Bronchial epithelial cell (primary cell): ENCODE results near the gene TMEM120B. TPM values are rescaled to one million over a fixed set of nuclear protein-coding genes. Genes with fewer than 3 reads are reported as not detected.

ENCODE experiments used
- DNase-seq: peaks from one replicate; pipeline ENCODE4 v3.0.0-alpha.2; 2010; ENCODE audit warnings: low read depth
- FAIRE-seq: peaks from 2 replicates; lab custom pipeline; 2011; peaks lifted over from hg19 to GRCh38; lab: Jason Lieb, UNC
- H3K27me3 ChIP-seq: 2 replicates; pipeline ENCODE4 v1.5.1; 2011; ENCODE audit warnings: low read length; ENCODE audit not compliant: control insufficient read depth, insufficient read depth
- H3K36me3 ChIP-seq: 2 replicates; pipeline ENCODE4 v1.5.1; 2011; ENCODE audit warnings: low read length; ENCODE audit not compliant: control insufficient read depth, insufficient read depth
- H3K4me3 ChIP-seq: 2 replicates; pipeline ENCODE4 v1.5.1; 2011; ENCODE audit warnings: mild to moderate bottlenecking, low read depth, low read length, control low read depth
- CTCF ChIP-seq: IDR thresholded peaks from 2 replicates; pipeline ENCODE4 v1.5.1; 2011; ENCODE audit warnings: mild to moderate bottlenecking, moderate library complexity, low read length, control low read depth, inconsistent platforms; ENCODE audit not compliant: insufficient read depth, severe bottlenecking
- total RNA-seq: library from RNA; depleted of rRNA; stranded (reverse); fragments of >200 nt; gene quantifications from 2 replicates; pipeline ENCODE4 v1.2.1, GENCODE V29; 2014

TMEM120B gene
- total RNA-seq, 1 donor from 2014 or later: 9.7 TPM

GRCh38 chr12:121791671-121792551 is 79.4 kb downstream of the TMEM120B start:
- no peak for DNase-seq
- no peaks in the 10 kb centered on the region for H3K27me3 ChIP-seq
- FAIRE-seq: no peak
- H3K36me3 ChIP-seq: peaks cover 8% of the 10 kb centered on the region
- no peak overlapping the region for H3K4me3 ChIP-seq
- no peak for TF ChIP-seq CTCF

- DNase-seq (no peak), FAIRE-seq (no peak)
- Histone ChIP-seq H3K36me3 (peaks cover 9% of the 10 kb centered on the region), H3K27me3 (no peaks in the 10 kb centered on the region), H3K4me3 (peak overlapping the region; percentile 50)
- TF ChIP-seq CTCF: peak; percentile 8
Observed at GRCh38 chr12:121792607-121793439, 80.3 kb downstream of the TMEM120B start.

DNA sequence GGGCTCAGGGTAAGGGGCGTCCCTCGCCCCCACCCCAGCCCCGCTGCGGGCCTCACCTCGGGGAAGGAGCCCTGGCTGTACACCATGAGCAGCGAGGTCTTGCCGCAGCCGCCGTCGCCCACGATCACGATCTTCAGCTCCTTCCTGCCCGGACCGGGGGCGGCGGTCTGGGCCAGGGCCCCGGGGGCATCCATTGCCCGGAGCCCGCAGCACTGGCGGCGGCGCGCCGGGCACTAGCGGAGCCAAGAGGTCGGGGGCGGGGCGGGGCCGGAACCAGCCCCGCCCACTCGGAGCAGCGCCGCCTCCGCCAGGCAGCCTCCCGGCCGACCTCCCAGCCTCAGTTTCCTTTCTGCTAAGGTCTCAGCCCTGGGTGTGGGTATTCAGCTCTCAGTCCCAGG is 80.9 kb downstream of the TMEM120B start, which contains the start of gene RHOF:
TSS of gene RHOF (minus strand) at position 249 of the 398 bp plus-strand sequence. CDS start at position 194, 55 bp downstream.
- FAIRE-seq (no peak), DNase-seq (no peak)
- H3K36me3 ChIP-seq: peaks cover 10% of the 10 kb centered on the region
- peak within 1 kb of the TSS; percentile 50 for H3K4me3 ChIP-seq
- TF ChIP-seq CTCF: no peak
- H3K27me3 ChIP-seq: no peaks in the 10 kb centered on the region

DNA sequence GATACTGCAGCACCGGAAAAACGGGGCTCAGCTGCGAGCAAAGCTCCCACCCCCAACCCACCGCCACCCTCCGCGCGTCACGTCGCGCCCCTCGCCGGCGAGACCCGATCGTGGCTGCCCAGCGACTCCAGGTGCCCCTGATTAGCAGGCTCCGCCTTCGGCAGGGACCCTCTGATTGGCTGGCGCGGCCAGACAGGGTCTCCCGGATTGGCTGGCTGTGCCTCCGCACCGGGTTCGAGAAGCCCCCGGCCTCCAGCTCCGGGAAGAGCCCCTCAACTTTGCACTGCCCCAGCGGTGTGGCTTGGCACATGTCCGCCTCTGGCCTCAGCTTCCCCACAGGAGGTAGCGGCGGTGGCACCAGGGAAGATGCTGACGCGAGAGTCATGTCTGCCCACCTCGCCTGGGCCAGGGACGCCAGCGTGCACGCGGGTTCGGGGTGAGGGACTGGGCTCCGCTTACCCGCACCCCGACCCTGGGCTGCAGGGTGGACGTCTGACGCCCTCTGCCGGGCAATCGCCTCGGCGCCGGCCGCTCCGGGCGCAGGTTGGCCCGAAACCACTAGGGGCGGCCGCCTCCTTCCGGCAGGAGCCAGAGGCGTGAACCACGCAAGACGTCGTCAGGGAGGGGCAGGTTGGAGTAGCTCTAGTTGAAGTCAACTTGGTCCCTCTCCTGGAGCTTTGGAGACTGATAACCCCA is 81.4 kb downstream of the TMEM120B start:
- DNase-seq: peak; percentile 81
- Histone ChIP-seq H3K4me3 (peak overlapping the region; percentile 50), H3K36me3 (peaks cover 11% of the 10 kb centered on the region), H3K27me3 (no peaks in the 10 kb centered on the region)
- TF ChIP-seq CTCF: peak; percentile 100
- no peak for FAIRE-seq

GRCh38 chr12:121794534-121795033 is 82.0 kb downstream of the TMEM120B start:
- FAIRE-seq: no peak
- no peaks in the 10 kb centered on the region for H3K27me3 ChIP-seq
- no peak overlapping the region for H3K4me3 ChIP-seq
- no peak for DNase-seq
- TF ChIP-seq CTCF: no peak
- peaks cover 11% of the 10 kb centered on the region for H3K36me3 ChIP-seq
